GM12878 (cell line): ENCODE results near the gene NPAS2. TPM values are rescaled to one million over a fixed set of nuclear protein-coding genes. Genes with fewer than 3 reads are reported as not detected.

ENCODE experiments used
- ATAC-seq: fragments of 200-7000 bp; cut with Tn5 transposase; 3 replicates; pipeline ENCODE4 v1.9.1; 2020; ENCODE audit warnings: mild to moderate bottlenecking, moderate library complexity
- BruUV-seq: library from RNA; stranded (reverse); fragments of 400-500 nt; replicated peaks from 2 replicates; lab custom pipeline; 2021; lab: Mats Ljungman, UMichigan
- CTCF ChIA-PET: fragments of 300-600 bp; sonication (Branson Sonifier 250); formaldehyde crosslinking; extraction: SDS; loops from one replicate; lab custom pipeline; 2021; ENCODE audit warnings: inconsistent platforms; lab: Yijun Ruan, JAX
- POLR2A ChIA-PET: fragments of 350-600 bp; formaldehyde crosslinking; extraction: SDS; loops from one replicate; lab custom pipeline; 2021; ENCODE audit warnings: inconsistent platforms; lab: Charles Lee
- RAD21 ChIA-PET: fragments of 300-600 bp; sonication (Branson Sonifier 250); formaldehyde crosslinking; loops from one replicate; lab custom pipeline; 2023; ENCODE audit warnings: antibody characterized with exemption; ENCODE audit not compliant: unreplicated experiment; lab: Charles Lee
- SMC1A ChIA-PET: fragments of 300-600 bp; sonication (Branson Sonifier 250); formaldehyde crosslinking; loops from one replicate; lab custom pipeline; 2023; ENCODE audit not compliant: unreplicated experiment, uncharacterized antibody; lab: Charles Lee
- DNase-seq: peaks from one replicate; pipeline ENCODE4 v3.0.0-alpha.2; 2011; ENCODE audit warnings: low read depth, low spot score
- FAIRE-seq: peaks from 3 replicates; lab custom pipeline; 2011; peaks lifted over from hg19 to GRCh38; lab: Jason Lieb, UNC
- H2AFZ ChIP-seq: 2 replicates; pipeline ENCODE4 v1.6.0; 2011; ENCODE audit warnings: low read depth, low read length, control low read depth; ENCODE audit not compliant: control insufficient read depth
- H3K27ac ChIP-seq: 2 replicates; pipeline ENCODE4 v1.5.1; 2011; ENCODE audit warnings: control low read depth; ENCODE audit not compliant: control insufficient read depth, insufficient read depth
- H3K27me3 ChIP-seq, 2 experiments: replicated peaks in 1 of 2; 2 replicates each; pipeline versions ENCODE4 v1.6.0 to v1.6.1; 2011; ENCODE audit warnings: low read length in 1 of 2; ENCODE audit not compliant: control insufficient read depth in 2 of 2, insufficient read depth in 2 of 2
- H3K36me3 ChIP-seq, 2 experiments: 2 replicates each; pipeline ENCODE4 v1.5.1; 2011; ENCODE audit warnings: low read length in 1 of 2; ENCODE audit not compliant: control insufficient read depth in 2 of 2, insufficient read depth in 2 of 2
- H3K4me1 ChIP-seq: 2 replicates; pipeline ENCODE4 v1.6.1; 2011; ENCODE audit warnings: mild to moderate bottlenecking, low read length, moderate library complexity, mixed read lengths; ENCODE audit not compliant: control insufficient read depth, insufficient read depth
- H3K4me2 ChIP-seq: 2 replicates; pipeline ENCODE4 v1.6.0; 2011; ENCODE audit warnings: control low read depth; ENCODE audit not compliant: control insufficient read depth, insufficient read depth
- H3K4me3 ChIP-seq: fragments of 200-600 bp; sonication (generic); 2 replicates; pipeline ENCODE4 v1.5.1; 2016
- H3K79me2 ChIP-seq: 2 replicates; pipeline ENCODE4 v1.6.0; 2011; ENCODE audit warnings: low read length; ENCODE audit not compliant: control insufficient read depth, insufficient read depth
- H3K9ac ChIP-seq: 2 replicates; pipeline ENCODE4 v1.8.0; 2011; ENCODE audit warnings: low read length, control low read depth, mixed read lengths; ENCODE audit not compliant: control insufficient read depth, insufficient read depth
- H3K9me3 ChIP-seq: replicated peaks from 3 replicates; pipeline ENCODE4 v1.5.1; 2011; ENCODE audit warnings: mild to moderate bottlenecking, low read length; ENCODE audit not compliant: control insufficient read depth, insufficient read depth
- H4K20me1 ChIP-seq: 2 replicates; pipeline ENCODE4 v1.6.0; 2011; ENCODE audit not compliant: control insufficient read depth, insufficient read depth
- ATF7 ChIP-seq: fragments of 450-650 bp; IDR thresholded peaks from 2 replicates; pipeline ENCODE4 v1.6.1; 2016; ENCODE audit warnings: low read depth, mild to moderate bottlenecking
- CEBPB ChIP-seq, 2 experiments: fragments of 150-350 bp in 1 of 2; IDR thresholded peaks; 2 replicates each; pipeline ENCODE4 v1.6.1; 2012 to 2014; ENCODE audit warnings: low read depth in 2 of 2, low read length in 2 of 2, borderline replicate concordance in 1 of 2, inconsistent platforms in 1 of 2
- DPF2 ChIP-seq: fragments of 450-650 bp; IDR thresholded peaks from 2 replicates; pipeline ENCODE4 v1.6.1; 2017; ENCODE audit warnings: mild to moderate bottlenecking
- E4F1 ChIP-seq: fragments of 450-650 bp; IDR thresholded peaks from 2 replicates; pipeline ENCODE4 v1.6.1; 2018; ENCODE audit warnings: borderline replicate concordance, mild to moderate bottlenecking; ENCODE audit not compliant: partially characterized antibody
- IRF4 ChIP-seq: IDR thresholded peaks from 2 replicates; pipeline ENCODE4 v1.6.1; 2011; ENCODE audit warnings: low read depth, low read length
- PKNOX1 ChIP-seq: fragments of 450-650 bp; IDR thresholded peaks from 2 replicates; pipeline ENCODE4 v1.6.1; 2016; ENCODE audit warnings: mild to moderate bottlenecking
- TAF1 ChIP-seq: IDR thresholded peaks from 2 replicates; pipeline ENCODE4 v1.6.1; 2011; ENCODE audit warnings: mild to moderate bottlenecking, low read depth, low read length, borderline replicate concordance
- TCF12 ChIP-seq: IDR thresholded peaks from 2 replicates; pipeline ENCODE4 v1.6.1; 2011; ENCODE audit warnings: low read depth, mild to moderate bottlenecking, low read length
- WGBS: methylation state at CpG from one replicate; pipeline ENCODE4 v1.1.6; 2016; ENCODE audit warnings: low lambda C conversion rate; ENCODE audit not compliant: insufficient replicate concordance, insufficient coverage; ENCODE audit errors: missing lambda C conversion rate; 5-methylcytosine and 5-hydroxymethylcytosine counted together
- in situ Hi-C: fragments of 300-500 bp; cut with MboI; formaldehyde crosslinking; loops from 9 replicates; pipeline ENCODE4 v1.14.3; 2018; ENCODE audit warnings: mixed read lengths
- intact Hi-C: fragments of 100-400 bp; cut with micrococcal nuclease; formaldehyde crosslinking; loops from one replicate; pipeline ENCODE4 v1.14.2; 2022; ENCODE audit not compliant: unreplicated experiment
- polyA plus RNA-seq, 11 experiments: library from polyadenylated mRNA; depleted of rRNA in 4 of 11; unstranded in 6 of 11; stranded (reverse) in 5 of 11; fragments of >200 nt; fragmentation: Nextera tagmentation in 4 of 11; fragmentation: Illumina TruSeq in 1 of 11; extraction: Ambion mirVana in 4 of 11; extraction: Trizol in 1 of 11; gene quantifications; 1 replicate in 1 of 11; 2 replicates in 10 of 11; pipeline versions ENCODE4 v1.2.1 to v1.2.3, GENCODE V29; 2011 to 2016; ENCODE audit warnings: inconsistent platforms in 2 of 11, missing spikeins in 2 of 11, low read depth in 1 of 11
- total RNA-seq, 4 experiments: library from RNA; depleted of rRNA in 3 of 4; stranded (reverse); fragments of >200 nt in 3 of 4; fragmentation: Illumina TruSeq in 1 of 4; extraction: Trizol in 1 of 4; gene quantifications; 2 replicates each; pipeline versions ENCODE4 v1.2.1 to v1.2.3, GENCODE V29; 2013 to 2021

NPAS2 gene
- total and polyA plus RNA-seq, 10 of the 15 experiments (the other 5 are each of a cell fraction or from before 2014, with no cell fraction given): 0.08 TPM; not detected in 9

GRCh38 chr2:100887039-100887578 is 67.2 kb downstream of the NPAS2 start:
- DNase-seq (no peak), FAIRE-seq (no peak), ATAC-seq (no peak)
- no peaks in the 10 kb centered on the region for H3K9me3 ChIP-seq
- H3K4me1 ChIP-seq: peaks cover 3% of the 10 kb centered on the region; the same call in 1 of the 2 replicates
- H3K27ac ChIP-seq: no peak overlapping the region
- no peak overlapping the region for H3K4me2 ChIP-seq
- BruUV-seq: no TSS peak
- no peaks in the 10 kb centered on the region for H4K20me1 ChIP-seq
- H2AFZ ChIP-seq: no peak overlapping the region
- RAD21 ChIA-PET: interaction anchor here (0.7 kb wide), 1 partner anchor 200 kb away, joined by 3 read pairs; no protein-coding TSS in a partner anchor
- in situ Hi-C loops (no loop called here), intact Hi-C loops (no loop called here)
- 38% methylated on average over 11 of the region's 11 CpGs for WGBS
- POLR2A ChIA-PET: no interaction called here
- H3K27me3 ChIP-seq: no peaks in the 10 kb centered on the region; a peak in 1 of 4 replicates
- H3K9ac ChIP-seq: no peak overlapping the region
- CTCF ChIA-PET: no interaction called here
- H3K36me3 ChIP-seq: no peaks in the 10 kb centered on the region
- SMC1A ChIA-PET: interaction anchor here (1.3 kb wide), 1 partner anchor 11 kb away, joined by 3 read pairs; no protein-coding TSS in a partner anchor
- H3K4me3 ChIP-seq: no peak overlapping the region
- no peaks in the 10 kb centered on the region for H3K79me2 ChIP-seq
- no peak for TF ChIP-seq DPF2
- TF ChIP-seq E4F1: no peak
- TF ChIP-seq PKNOX1: no peak
- no peak for TF ChIP-seq ATF7
- no peak for TF ChIP-seq CEBPB (IDR thresholded peaks at IDR 0.05; ENCODE audit: borderline replicate concordance in 1 of 2, low read depth in 2 of 2, low read length in 2 of 2)
- no peak for TF ChIP-seq TAF1
- TF ChIP-seq IRF4: no peak
- TF ChIP-seq TCF12: no peak
